ENCODE measurements around the gene KRT36. TPM values are rescaled to one million over a fixed set of nuclear protein-coding genes. Genes with fewer than 3 reads are reported as not detected.

The KRT36 gene
- total and polyA plus RNA-seq, 2 of the 8 experiments (the other 6 are each of a cell fraction or from before 2014, with no cell fraction given) = not detected

- TF ChIP-seq HDAC6 (IDR thresholded peaks at IDR 0.05; ENCODE audit: low read depth, low read length) = no peak
- TF ChIP-seq SP2 (IDR thresholded peaks at IDR 0.05; ENCODE audit: low read length) = no peak
- no peak for TF ChIP-seq RXRA (IDR thresholded peaks at IDR 0.05; ENCODE audit: insufficient read depth, low read depth, low read length)
- no peak for TF ChIP-seq RAD21 (IDR thresholded peaks at IDR 0.05 in 1 of 2, conservative IDR thresholded peaks at IDR 0.05 in 1 of 2; ENCODE audit: low read depth in 2 of 2, low read length in 2 of 2)
Observed at GRCh38 chr17:41523787-41524186, 34.1 kb upstream of the KRT36 start (continued).
